Stimulated activated naive CD8-positive, alpha-beta T cell treated with anti-CD3 and anti-CD28 coated beads, Interleukin-15, Interleukin-2, amounts not matched to agents 100 U/mL and 50 U/mL, for 24 hours (primary cell): ENCODE data around the gene RBM8A.

ENCODE experiments used
- ATAC-seq: fragments of 150-1000 bp; cut with Tn5 transposase; one replicate; pipeline ENCODE4 v1.10.0; 2021
- DNase-seq: peaks from one replicate; pipeline ENCODE4 v3.0.0; 2021

The RBM8A gene

DNA sequence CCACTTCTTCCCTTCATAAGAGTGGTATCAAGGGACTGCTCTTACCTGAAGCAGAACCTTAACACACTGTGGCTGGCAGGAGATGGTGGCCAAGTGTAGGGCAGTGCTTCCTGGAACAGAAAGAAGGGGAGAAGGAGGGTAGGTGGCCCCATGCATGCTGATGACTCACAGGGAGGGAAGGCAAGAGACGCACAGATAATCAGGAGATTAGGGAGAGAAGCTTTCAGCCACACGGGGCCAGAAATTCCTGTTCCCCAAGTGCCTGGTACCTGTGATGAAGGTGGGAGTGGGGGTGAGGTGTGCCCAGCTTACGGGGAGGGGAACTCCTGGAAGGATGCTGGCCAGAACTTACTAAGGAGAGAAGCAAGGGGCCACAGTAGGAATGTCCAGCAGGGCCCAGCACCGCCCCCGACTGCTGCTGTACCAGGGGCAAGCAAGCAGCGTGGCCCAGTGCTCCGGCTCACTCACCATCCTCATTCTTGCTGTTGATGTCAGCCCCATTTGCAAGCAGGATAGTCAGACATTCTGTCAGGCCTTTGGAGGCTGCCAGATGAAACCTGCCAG is 49.3 kb downstream of the RBM8A start:
- no peak for DNase-seq
- no peak for ATAC-seq

DNA sequence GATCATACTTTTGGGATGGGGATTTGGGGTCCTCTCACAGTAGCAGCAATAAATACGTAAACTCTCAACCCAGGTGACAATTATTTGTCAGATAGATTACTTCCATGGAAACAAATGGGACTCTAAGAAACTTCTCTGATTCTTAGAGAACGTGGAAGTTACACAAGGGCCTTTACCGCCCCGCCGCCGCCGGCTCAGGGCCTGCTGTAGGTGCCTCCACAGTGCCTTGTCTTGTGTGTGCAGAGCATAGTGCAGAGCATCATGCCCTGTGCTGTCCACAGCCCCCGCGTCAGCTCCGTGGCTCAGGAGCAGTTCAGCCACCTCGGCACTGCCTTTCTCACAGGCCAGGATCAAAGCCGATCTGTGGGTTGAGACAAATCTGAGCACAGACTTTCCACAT is 52.6 kb downstream of the RBM8A start:
- ATAC-seq = no peak
- no peak for DNase-seq

DNA sequence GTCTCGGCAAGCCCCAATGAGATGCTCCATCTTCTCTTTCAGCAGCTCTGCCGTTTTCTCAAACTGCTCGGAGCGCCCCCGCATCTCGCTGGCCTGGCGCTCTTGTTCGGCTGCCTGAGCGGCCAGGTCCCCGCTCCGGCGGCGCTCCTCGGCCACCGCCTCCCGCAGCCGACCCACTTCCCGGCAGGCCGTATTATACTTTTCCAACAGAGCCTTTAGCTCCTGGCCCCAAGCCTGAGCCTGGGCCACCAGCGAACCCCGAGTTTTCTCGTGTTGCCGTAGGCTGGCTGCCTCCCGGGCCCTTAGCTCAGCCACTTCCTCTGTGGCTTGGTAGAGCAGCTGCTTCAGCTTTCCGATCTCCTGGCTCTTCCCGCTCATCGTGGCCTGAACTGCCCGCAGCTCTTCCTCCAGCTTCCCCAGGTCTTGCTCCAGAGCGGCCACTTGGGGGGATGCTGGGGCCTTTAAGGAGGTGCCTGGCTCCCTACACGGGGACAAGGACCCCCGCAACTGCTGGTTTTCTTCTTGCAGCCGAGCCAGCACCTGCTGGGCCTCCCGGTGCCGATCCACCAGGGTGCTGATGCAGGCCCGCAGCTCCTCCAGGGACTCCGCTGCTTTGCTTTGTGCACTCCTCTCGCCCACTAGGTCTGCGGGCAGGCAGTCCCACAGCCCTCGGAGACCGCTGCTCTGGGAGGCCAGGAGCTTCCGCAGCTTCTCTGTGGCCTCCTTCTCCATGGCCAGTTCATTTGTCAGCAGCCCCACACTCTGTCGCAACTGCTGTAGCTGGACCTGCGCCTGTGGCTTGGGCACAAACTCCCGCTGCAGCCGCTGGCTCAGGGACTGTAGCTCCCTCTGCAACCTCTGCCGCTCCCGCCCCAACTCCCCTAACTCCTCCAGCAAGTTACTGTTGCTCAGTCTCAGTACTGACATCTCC is 55.0 kb downstream of the RBM8A start:
- ATAC-seq (peak; percentile 81), DNase-seq (peak; percentile 42)
